ENCODE measurements around the gene PODXL2. TPM values are rescaled to one million over a fixed set of nuclear protein-coding genes. Genes with fewer than 3 reads are reported as not detected.
"Not testable (repeated sequence)": the region's sequence is repeated elsewhere in the genome, so short reads cannot be mapped to it uniquely, and the experiment has no call there.

Gene PODXL2
- total RNA-seq, 1 donor, result 0.86 TPM

- no peak for DNase-seq (ENCODE audit: low read depth)
- TF ChIP-seq CTCF (IDR thresholded peaks at IDR 0.05; ENCODE audit: insufficient read depth, low read depth, low read length), result no peak
- no peak overlapping the region for H3K4me3 ChIP-seq (ENCODE audit: low read depth, low read length)
Measured at GRCh38 chr3:127647845-127648204, 18.8 kb downstream of the PODXL2 start.

- TF ChIP-seq CTCF (IDR thresholded peaks at IDR 0.05; ENCODE audit: insufficient read depth, low read depth, low read length), result no peak
- no peak overlapping the region for H3K4me3 ChIP-seq (ENCODE audit: low read depth, low read length)
- no peak for DNase-seq (ENCODE audit: low read depth)
Measured at GRCh38 chr3:127650236-127650635, 21.3 kb downstream of the PODXL2 start.

- no peak overlapping the region for H3K4me3 ChIP-seq (ENCODE audit: low read depth, low read length)
- TF ChIP-seq CTCF (IDR thresholded peaks at IDR 0.05; ENCODE audit: insufficient read depth, low read depth, low read length), result no peak
- no peak for DNase-seq (ENCODE audit: low read depth)
Measured at GRCh38 chr3:127651516-127652172, 22.7 kb downstream of the PODXL2 start.

GRCh38 chr3:127652246-127652995, 23.4 kb downstream of the PODXL2 start:
- TF ChIP-seq CTCF (IDR thresholded peaks at IDR 0.05; ENCODE audit: insufficient read depth, low read depth, low read length), result peak; percentile 92
- peak; percentile 66 for DNase-seq (ENCODE audit: low read depth)

GRCh38 chr3:127654374-127654773, 25.4 kb downstream of the PODXL2 start:
- no peak overlapping the region for H3K4me3 ChIP-seq (ENCODE audit: low read depth, low read length)
- no peak for DNase-seq (ENCODE audit: low read depth)
- no peak for TF ChIP-seq CTCF (IDR thresholded peaks at IDR 0.05; ENCODE audit: insufficient read depth, low read depth, low read length)

More at GRCh38 chr3:127652246-127652995, 23.4 kb downstream of the PODXL2 start:
- no peak overlapping the region for H3K4me3 ChIP-seq (ENCODE audit: low read depth, low read length)

- not testable (repeated sequence) for H3K4me3 ChIP-seq (ENCODE audit: low read depth, low read length); DNase-seq (ENCODE audit: low read depth)
Measured at GRCh38 chr3:127654993-127655392, 26.0 kb downstream of the PODXL2 start.

GRCh38 chr3:127655641-127656040, 26.7 kb downstream of the PODXL2 start:
- no peak overlapping the region for H3K4me3 ChIP-seq (ENCODE audit: low read depth, low read length)
- DNase-seq (ENCODE audit: low read depth), result peak; percentile 54
- no peak for TF ChIP-seq CTCF (IDR thresholded peaks at IDR 0.05; ENCODE audit: insufficient read depth, low read depth, low read length)

Measured in fibroblast of villous mesenchyme (primary cell).